PFSK-1 (cell line): ENCODE data around the gene NCAM1.

Experiments
- FOXP2 ChIP-seq: optimal IDR thresholded peaks from 2 replicates; pipeline ENCODE3; 2011; ENCODE audit warnings: borderline replicate concordance, control low read depth, inconsistent platforms; ENCODE audit not compliant: insufficient read depth; ENCODE audit errors: extremely low read length, extremely low read depth
- POLR2AphosphoS5 ChIP-seq: IDR thresholded peaks from 2 replicates; pipeline ENCODE4 v1.6.1; 2012; ENCODE audit warnings: low read depth, mild to moderate bottlenecking, control low read depth, low read length, moderate library complexity
- SIN3A ChIP-seq: IDR thresholded peaks from 2 replicates; pipeline ENCODE4 v1.6.1; 2012; ENCODE audit warnings: mild to moderate bottlenecking, low read length, moderate library complexity, borderline replicate concordance; ENCODE audit not compliant: insufficient read depth
- TAF1 ChIP-seq: IDR thresholded peaks from 2 replicates; pipeline ENCODE4 v1.6.1; 2012; ENCODE audit warnings: low read length, control low read depth, borderline replicate concordance; ENCODE audit not compliant: insufficient read depth
- TF ChIP-seq, protein P1 (sequence below), 2 experiments: IDR thresholded peaks; 2 replicates each; pipeline versions ENCODE4 v1.6.1 to v1.8.0; 2011 to 2012; ENCODE audit warnings: low read depth in 2 of 2, low read length in 2 of 2, control low read depth in 1 of 2, inconsistent platforms in 1 of 2, mild to moderate bottlenecking in 1 of 2, moderate library complexity in 1 of 2; ENCODE audit not compliant: insufficient read depth in 1 of 2

The NCAM1 gene

GRCh38 chr11:113308601-113309000 is 347.4 kb downstream of the NCAM1 start:
- TF ChIP-seq, protein P1, sequence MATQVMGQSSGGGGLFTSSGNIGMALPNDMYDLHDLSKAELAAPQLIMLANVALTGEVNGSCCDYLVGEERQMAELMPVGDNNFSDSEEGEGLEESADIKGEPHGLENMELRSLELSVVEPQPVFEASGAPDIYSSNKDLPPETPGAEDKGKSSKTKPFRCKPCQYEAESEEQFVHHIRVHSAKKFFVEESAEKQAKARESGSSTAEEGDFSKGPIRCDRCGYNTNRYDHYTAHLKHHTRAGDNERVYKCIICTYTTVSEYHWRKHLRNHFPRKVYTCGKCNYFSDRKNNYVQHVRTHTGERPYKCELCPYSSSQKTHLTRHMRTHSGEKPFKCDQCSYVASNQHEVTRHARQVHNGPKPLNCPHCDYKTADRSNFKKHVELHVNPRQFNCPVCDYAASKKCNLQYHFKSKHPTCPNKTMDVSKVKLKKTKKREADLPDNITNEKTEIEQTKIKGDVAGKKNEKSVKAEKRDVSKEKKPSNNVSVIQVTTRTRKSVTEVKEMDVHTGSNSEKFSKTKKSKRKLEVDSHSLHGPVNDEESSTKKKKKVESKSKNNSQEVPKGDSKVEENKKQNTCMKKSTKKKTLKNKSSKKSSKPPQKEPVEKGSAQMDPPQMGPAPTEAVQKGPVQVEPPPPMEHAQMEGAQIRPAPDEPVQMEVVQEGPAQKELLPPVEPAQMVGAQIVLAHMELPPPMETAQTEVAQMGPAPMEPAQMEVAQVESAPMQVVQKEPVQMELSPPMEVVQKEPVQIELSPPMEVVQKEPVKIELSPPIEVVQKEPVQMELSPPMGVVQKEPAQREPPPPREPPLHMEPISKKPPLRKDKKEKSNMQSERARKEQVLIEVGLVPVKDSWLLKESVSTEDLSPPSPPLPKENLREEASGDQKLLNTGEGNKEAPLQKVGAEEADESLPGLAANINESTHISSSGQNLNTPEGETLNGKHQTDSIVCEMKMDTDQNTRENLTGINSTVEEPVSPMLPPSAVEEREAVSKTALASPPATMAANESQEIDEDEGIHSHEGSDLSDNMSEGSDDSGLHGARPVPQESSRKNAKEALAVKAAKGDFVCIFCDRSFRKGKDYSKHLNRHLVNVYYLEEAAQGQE (IDR thresholded peaks at IDR 0.05; ENCODE audit: insufficient read depth in 1 of 2, low read depth in 2 of 2, low read length in 2 of 2), result no peak
- no peak for TF ChIP-seq TAF1
- TF ChIP-seq POLR2AphosphoS5, result no peak
- TF ChIP-seq FOXP2, result no peak
- TF ChIP-seq SIN3A, result no peak

GRCh38 chr11:113311536-113311935 is 350.3 kb downstream of the NCAM1 start:
- TF ChIP-seq FOXP2, result no peak
- TF ChIP-seq, protein P1 (IDR thresholded peaks at IDR 0.05; ENCODE audit: insufficient read depth in 1 of 2, low read depth in 2 of 2, low read length in 2 of 2), result no peak

DNA sequence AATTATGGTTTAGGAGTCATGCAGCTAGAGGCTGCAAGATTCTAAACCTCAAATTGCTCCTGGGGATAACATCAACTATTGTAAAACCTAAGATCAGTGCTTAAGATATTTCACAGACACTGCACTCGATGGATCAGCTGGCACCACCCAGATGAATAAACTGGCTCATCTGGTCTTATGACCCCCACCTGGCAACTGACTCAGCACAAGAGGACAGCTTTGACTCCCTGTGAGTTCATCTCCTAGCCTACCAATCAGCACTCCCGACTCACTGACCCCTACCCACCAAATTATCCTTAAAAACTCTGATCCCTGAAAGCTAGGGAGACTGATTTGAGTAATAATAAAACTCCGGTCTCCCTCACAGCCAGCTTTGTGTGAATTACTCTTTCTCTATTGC is 352.4 kb downstream of the NCAM1 start:
- TF ChIP-seq, protein P1 (IDR thresholded peaks at IDR 0.05; ENCODE audit: insufficient read depth in 1 of 2, low read depth in 2 of 2, low read length in 2 of 2), result no peak
- no peak for TF ChIP-seq POLR2AphosphoS5
- no peak for TF ChIP-seq SIN3A
- no peak for TF ChIP-seq FOXP2
- TF ChIP-seq TAF1, result no peak

DNA sequence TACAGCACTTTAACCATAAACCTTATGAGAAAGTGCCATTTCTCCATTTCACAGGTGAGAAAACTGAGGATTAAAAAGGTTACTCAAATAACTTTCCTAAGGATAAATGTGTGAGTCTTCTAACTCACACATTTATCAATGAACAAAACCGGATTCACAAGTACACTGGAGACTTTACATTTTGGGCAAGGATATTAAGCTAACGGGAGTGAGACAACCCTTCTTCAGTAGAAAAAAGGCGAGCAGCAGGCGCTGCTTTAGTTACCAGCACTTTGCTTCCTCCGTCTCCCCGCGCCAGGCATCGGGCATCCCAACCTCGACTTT is 352.8 kb downstream of the NCAM1 start:
- TF ChIP-seq SIN3A, result no peak
- TF ChIP-seq, protein P1 (IDR thresholded peaks at IDR 0.05; ENCODE audit: insufficient read depth in 1 of 2, low read depth in 2 of 2, low read length in 2 of 2), result no peak
- no peak for TF ChIP-seq POLR2AphosphoS5
- TF ChIP-seq TAF1, result no peak
- no peak for TF ChIP-seq FOXP2

GRCh38 chr11:113314389-113315301 is 353.4 kb downstream of the NCAM1 start, which contains the start of gene TTC12:
TSS of gene TTC12 (plus strand) at chr11:113314583. CDS start at chr11:113316258, 1,675 bp downstream.
- TF ChIP-seq TAF1 (0 out of 2 replicates have a peak, but pooled peaks have one; percentile 56), POLR2AphosphoS5 (peak; percentile 75), SIN3A (no peak), FOXP2 (peak; percentile 18)
- TF ChIP-seq, protein P1 (IDR thresholded peaks at IDR 0.05; ENCODE audit: insufficient read depth in 1 of 2, low read depth in 2 of 2, low read length in 2 of 2), result no peak
